Measurements from ENCODE around the gene TSPAN31.

- TF ChIP-seq CTCF (IDR thresholded peaks at IDR 0.05), result no peak
- TF ChIP-seq POLR2A (IDR thresholded peaks at IDR 0.05), result no peak
- TF ChIP-seq POLR2AphosphoS5 (IDR thresholded peaks at IDR 0.05), result no peak
Observed at GRCh38 chr12:57776247-57776587, 31.4 kb downstream of the TSPAN31 start.

Data from gastroesophageal sphincter (tissue), 3 donors.